Measurements from ENCODE around the gene ACOT11. TPM values are rescaled to one million over a fixed set of nuclear protein-coding genes. Genes with fewer than 3 reads are reported as not detected.

The ACOT11 gene
- total and polyA plus RNA-seq, 9 of the 15 experiments (the other 6 are each of a cell fraction or from before 2014, with no cell fraction given): 0.04 to 1.2 (median 0.64) TPM; not detected in 2

DNA sequence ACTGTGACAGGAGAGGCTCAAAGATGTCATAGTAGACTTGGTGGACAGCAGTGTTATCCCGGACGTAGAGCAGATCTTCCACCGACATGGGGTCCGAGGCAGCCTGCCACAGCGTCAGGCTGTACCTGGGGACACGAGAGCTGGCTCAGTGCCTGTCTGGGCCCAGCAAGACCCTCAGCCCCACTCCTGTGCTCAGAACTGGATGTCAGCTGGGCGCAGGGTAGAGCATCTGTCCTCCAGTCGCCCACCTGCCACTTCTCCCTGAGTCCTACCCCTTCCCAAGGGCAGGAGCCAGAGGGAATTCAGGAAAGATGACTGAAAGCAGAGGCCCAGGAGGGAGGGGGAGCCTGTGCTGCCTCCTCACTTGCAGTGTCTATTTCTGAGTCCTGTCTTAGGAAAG, 63.6 kb downstream of the ACOT11 start (continued):
- TF ChIP-seq CHD7 (IDR thresholded peaks at IDR 0.05; ENCODE audit: low read depth, low read length): no peak
- no peak for TF ChIP-seq MTA3 (IDR thresholded peaks at IDR 0.05; ENCODE audit: borderline replicate concordance)
- TF ChIP-seq MLX (CRISPR knock-in tag; conservative IDR thresholded peaks at IDR 0.05): no peak
- TF ChIP-seq HDAC6 (IDR thresholded peaks at IDR 0.05; ENCODE audit: low read depth, low read length): no peak
